ENCODE data around the gene PALM2AKAP2. TPM values are rescaled to one million over a fixed set of nuclear protein-coding genes. Genes with fewer than 3 reads are reported as not detected.

PALM2AKAP2 gene
- total RNA-seq, 4 donors from 2014 or later: 28.4 to 59.9 (median 48.7) TPM

DNA sequence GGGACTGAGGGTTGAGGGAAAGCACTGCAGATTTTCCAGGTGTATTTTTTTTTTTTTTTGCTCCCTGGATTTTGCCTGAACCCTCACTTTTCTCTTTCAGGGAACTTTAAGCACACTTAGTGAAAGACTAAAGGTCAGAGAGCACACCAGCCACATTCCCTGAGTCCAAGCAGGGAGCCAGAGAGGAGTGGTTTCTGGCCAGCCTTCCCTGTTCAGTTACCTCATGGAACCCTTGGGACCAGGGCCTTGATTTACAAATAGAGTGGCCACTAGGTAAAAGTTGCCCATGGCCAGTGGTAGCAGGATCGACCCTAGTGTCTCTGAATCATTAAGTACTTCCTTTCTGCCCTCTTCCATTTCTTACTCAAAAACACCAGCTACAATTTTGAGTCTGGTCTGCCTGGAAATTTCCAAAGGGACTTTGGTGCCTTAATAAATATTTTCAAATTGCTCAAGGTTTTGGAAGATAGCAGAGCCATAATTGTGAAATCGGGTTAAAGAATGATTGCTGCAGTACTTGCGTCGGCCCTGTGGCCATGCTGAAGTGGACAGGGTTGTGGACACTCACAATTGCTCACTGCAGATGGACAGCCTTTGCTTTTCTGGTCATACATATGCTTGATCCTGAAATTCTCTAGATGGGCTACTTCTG lies 14.5 kb downstream of the PALM2AKAP2 start:
- TF ChIP-seq, protein P1, sequence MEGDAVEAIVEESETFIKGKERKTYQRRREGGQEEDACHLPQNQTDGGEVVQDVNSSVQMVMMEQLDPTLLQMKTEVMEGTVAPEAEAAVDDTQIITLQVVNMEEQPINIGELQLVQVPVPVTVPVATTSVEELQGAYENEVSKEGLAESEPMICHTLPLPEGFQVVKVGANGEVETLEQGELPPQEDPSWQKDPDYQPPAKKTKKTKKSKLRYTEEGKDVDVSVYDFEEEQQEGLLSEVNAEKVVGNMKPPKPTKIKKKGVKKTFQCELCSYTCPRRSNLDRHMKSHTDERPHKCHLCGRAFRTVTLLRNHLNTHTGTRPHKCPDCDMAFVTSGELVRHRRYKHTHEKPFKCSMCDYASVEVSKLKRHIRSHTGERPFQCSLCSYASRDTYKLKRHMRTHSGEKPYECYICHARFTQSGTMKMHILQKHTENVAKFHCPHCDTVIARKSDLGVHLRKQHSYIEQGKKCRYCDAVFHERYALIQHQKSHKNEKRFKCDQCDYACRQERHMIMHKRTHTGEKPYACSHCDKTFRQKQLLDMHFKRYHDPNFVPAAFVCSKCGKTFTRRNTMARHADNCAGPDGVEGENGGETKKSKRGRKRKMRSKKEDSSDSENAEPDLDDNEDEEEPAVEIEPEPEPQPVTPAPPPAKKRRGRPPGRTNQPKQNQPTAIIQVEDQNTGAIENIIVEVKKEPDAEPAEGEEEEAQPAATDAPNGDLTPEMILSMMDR (IDR thresholded peaks at IDR 0.05; ENCODE audit: low read depth): no peak

DNA sequence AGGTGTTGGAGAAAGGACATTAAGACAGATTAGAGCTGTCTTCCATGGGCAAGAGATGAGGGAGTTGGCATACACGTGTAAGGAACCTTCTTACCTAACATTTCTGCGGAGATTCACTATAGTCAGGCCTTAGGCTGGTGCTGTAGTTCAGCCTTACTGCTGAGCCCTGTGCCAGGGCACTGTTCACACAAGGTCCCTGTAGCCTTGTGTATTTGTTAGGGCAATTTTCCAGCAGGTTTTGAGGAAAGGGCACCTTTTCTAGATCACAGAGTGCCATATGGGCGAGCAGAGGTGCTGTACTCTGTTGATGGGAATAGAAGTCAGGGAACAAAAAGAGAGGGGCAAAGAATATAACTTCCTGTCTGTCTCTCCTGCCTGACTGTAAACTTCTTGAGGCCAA lies 15.6 kb downstream of the PALM2AKAP2 start:
- TF ChIP-seq, protein P1 (IDR thresholded peaks at IDR 0.05; ENCODE audit: low read depth): no peak

DNA sequence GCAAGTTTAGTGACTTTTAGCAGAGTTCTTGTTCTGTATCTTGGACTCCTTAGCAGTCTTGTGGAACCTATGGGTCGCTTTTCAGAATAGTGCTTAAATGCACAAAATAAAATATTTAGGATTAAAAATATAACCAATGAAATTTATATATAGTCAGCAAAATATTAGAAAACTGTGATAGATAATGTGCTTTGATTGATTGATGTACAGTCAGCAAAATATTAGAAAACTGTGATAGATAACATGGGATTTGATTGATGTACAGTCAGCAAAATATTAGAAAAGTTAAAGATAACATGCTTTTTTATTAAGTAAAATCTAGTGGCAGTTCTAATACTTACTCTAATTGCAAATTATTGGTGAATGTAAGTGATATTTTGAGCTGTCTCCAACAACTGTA lies 16.1 kb downstream of the PALM2AKAP2 start:
- TF ChIP-seq, protein P1 (IDR thresholded peaks at IDR 0.05; ENCODE audit: low read depth): no peak

DNA sequence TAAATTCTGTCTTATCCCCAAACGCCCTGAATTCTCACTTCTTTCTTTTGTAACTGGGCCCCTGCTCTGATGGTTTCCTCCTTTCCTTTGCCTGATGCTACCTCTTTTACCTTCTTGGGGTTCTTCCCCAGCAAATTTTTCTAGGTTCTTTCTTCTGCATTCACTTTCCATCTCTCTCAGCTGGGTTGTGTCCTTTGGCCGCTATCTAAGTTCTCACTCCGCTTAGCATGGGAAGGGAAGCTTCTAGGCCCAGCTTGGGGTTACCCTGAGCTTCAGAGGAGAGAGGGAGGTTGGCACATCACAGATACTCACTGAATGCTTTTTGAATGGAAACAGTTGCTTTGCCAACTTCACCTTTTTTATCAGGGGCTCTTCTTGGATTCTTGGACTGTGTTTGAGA lies 17.0 kb downstream of the PALM2AKAP2 start:
- TF ChIP-seq, protein P1 (IDR thresholded peaks at IDR 0.05; ENCODE audit: low read depth): no peak

DNA sequence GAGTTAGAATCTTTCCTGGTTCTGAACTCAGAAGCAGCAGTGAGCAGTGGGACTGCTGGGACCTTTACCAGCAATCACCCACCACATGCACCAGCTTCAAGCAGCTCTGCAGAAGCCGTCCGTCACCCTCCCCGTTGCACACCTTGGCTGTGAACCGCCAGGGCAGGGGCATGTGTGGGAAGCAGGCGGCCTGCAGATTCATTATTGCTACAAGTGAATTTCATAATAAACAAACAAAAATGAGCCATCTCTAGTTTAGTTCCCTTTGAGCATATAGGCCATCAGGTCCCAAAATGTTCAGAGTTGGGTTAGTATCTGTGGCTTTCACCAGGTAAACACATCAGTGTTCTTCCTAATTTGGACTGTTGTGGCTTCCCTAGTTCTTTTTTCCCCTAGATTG lies 17.5 kb downstream of the PALM2AKAP2 start:
- TF ChIP-seq, protein P1 (IDR thresholded peaks at IDR 0.05; ENCODE audit: low read depth): no peak

DNA sequence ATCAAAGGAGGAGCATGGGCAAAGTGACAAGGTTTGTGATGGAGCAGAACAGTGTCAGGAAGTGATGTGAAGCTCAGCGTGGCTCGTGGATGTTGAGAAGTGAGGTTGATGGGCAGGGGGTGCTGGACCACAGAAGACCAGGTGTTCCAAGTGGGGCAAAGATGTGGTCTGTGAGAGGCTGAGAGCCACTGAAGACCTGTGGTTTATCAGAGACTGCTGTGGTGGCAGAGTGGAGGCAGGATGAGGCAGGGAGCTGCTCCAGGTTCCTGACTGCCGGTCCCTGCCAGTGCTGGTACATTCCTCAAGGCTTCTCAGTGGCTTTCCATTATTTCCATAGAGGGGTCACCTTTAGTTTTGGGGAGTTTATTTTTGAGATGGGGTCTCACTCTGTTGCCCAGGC lies 19.1 kb downstream of the PALM2AKAP2 start:
- TF ChIP-seq, protein P1 (IDR thresholded peaks at IDR 0.05; ENCODE audit: low read depth): no peak

DNA sequence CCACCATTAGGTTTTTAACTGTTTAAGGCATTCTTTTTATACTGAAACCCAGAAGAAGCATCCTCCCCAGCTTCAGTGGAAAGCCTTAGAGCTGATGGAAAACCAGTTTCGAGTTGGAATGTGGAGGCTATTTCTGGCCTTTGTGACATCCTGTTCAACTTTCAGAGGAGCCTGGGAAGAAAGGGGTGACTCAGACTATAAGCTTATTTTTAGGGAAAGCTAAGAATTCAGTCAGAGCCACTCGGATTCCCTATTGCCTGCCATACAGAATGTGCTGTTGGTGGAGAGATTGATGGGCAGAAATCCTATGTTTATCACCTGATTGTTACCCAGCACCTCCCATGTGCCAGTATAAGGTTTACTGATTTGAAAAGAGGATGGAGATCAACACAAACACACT lies 19.8 kb downstream of the PALM2AKAP2 start:
- TF ChIP-seq, protein P1 (IDR thresholded peaks at IDR 0.05; ENCODE audit: low read depth): no peak
